BLaER1 treated with 17β-estradiol and CSF1 and Interleukin-3, amounts not matched to agents 10 nM and 100 nM (cell line): ENCODE results near the gene RNF40.

ENCODE experiments used
- H3K27ac ChIP-seq, 11 experiments: shearing (Covaris generic); formaldehyde crosslinking; 2 replicates each; pipeline ENCODE4 v1.8.1; 2022
- H3K27me3 ChIP-seq, 11 experiments: shearing (Covaris generic); formaldehyde crosslinking; 2 replicates each; pipeline ENCODE4 v1.8.1; 2022
- H3K36me3 ChIP-seq, 11 experiments: shearing (Covaris generic); formaldehyde crosslinking; 2 replicates each; pipeline ENCODE4 v1.8.1; 2022
- H3K4me1 ChIP-seq, 10 experiments: shearing (Covaris generic); formaldehyde crosslinking; 2 replicates each; pipeline ENCODE4 v1.8.1; 2022
- H3K4me2 ChIP-seq, 11 experiments: shearing (Covaris generic); formaldehyde crosslinking; 2 replicates each; pipeline ENCODE4 v1.8.1; 2022
- H3K4me3 ChIP-seq, 10 experiments: shearing (Covaris generic); formaldehyde crosslinking; 2 replicates each; pipeline ENCODE4 v1.8.1; 2022
- H3K9ac ChIP-seq, 11 experiments: shearing (Covaris generic); formaldehyde crosslinking; 2 replicates each; pipeline ENCODE4 v1.8.1; 2022
- H3K9me3 ChIP-seq, 11 experiments: shearing (Covaris generic); formaldehyde crosslinking; replicated peaks in 1 of 11; 2 replicates each; pipeline ENCODE4 v1.8.1; 2022
- H4K20me1 ChIP-seq, 11 experiments: shearing (Covaris generic); formaldehyde crosslinking; 2 replicates each; pipeline ENCODE4 v1.8.1; 2022
- Cebpa-rat ChIP-seq, 11 experiments: shearing (Covaris generic); IDR thresholded peaks; 2 replicates each; pipeline ENCODE4 v1.8.1; 2022

RNF40 gene

GRCh38 chr16:30746638-30747175, 15.4 kb upstream of the RNF40 start:
- TF ChIP-seq Cebpa-rat (IDR thresholded peaks at IDR 0.05), result no peak
- Histone ChIP-seq H3K4me3 (no peak overlapping the region), H3K27me3 (no peaks in the 10 kb centered on the region), H3K27ac (no peak overlapping the region), H3K4me2 (peak overlapping the region in 2 of 11 experiments; percentile 65 to 81; a peak in 2 of 22 replicates), H3K9me3 (no peaks in the 10 kb centered on the region), H3K9ac (no peak overlapping the region), H3K4me1 (peaks cover 11 to 27% (median 18%) of the 10 kb centered on the region in 10 experiments), H3K36me3 (peaks cover 43 to 71% (median 54%) of the 10 kb centered on the region in 11 experiments), H4K20me1 (peaks cover 0 to 25% (median 6%) of the 10 kb centered on the region in 11 experiments; a peak in 9 of 22 replicates)

- Histone ChIP-seq H3K27me3 (no peaks in the 10 kb centered on the region), H3K9me3 (no peaks in the 10 kb centered on the region), H3K36me3 (peaks cover 42 to 70% (median 53%) of the 10 kb centered on the region in 11 experiments), H3K27ac (peak overlapping the region; percentile 66 to 86 (median 79)), H3K4me2 (peak overlapping the region; percentile 65 to 88 (median 75)), H4K20me1 (peaks cover 0 to 23% (median 6%) of the 10 kb centered on the region in 11 experiments; a peak in 8 of 22 replicates), H3K9ac (peak overlapping the region; percentile 57 to 82 (median 77)), H3K4me3 (peak overlapping the region in 9 of 10 experiments; percentile 57 to 83 (median 69); a peak in 15 of 20 replicates), H3K4me1 (peaks cover 11 to 26% (median 18%) of the 10 kb centered on the region in 10 experiments)
- no peak for TF ChIP-seq Cebpa-rat (IDR thresholded peaks at IDR 0.05)
These were observed 14.8 kb upstream of the RNF40 start for GRCh38 chr16:30747331-30747730.

- Histone ChIP-seq H3K9ac (peak within 1 kb of the TSS; percentile 57 to 82 (median 77)), H4K20me1 (peaks cover 0 to 23% (median 6%) of the 10 kb centered on the region in 11 experiments; a peak in 9 of 22 replicates), H3K4me1 (peaks cover 11 to 26% (median 18%) of the 10 kb centered on the region in 10 experiments), H3K27ac (peak within 1 kb of the TSS; percentile 66 to 86 (median 79)), H3K4me2 (peak within 1 kb of the TSS; percentile 70 to 88 (median 75)), H3K9me3 (no peaks in the 10 kb centered on the region), H3K4me3 (peak within 1 kb of the TSS; percentile 57 to 83 (median 69)), H3K27me3 (no peaks in the 10 kb centered on the region), H3K36me3 (peaks cover 41 to 70% (median 53%) of the 10 kb centered on the region in 11 experiments)
- no peak for TF ChIP-seq Cebpa-rat (IDR thresholded peaks at IDR 0.05)
These were observed 14.1 kb upstream of the RNF40 start, which contains the start of gene PHKG2 for GRCh38 chr16:30747799-30748633. PHKG2 (plus strand) TSS chr16:30748425; CDS start chr16:30748821, 396 bp downstream.

- H3K9ac ChIP-seq, result peak overlapping the region; percentile 57 to 82 (median 77)
- TF ChIP-seq Cebpa-rat (IDR thresholded peaks at IDR 0.05), result no peak
- H3K36me3 ChIP-seq, result peaks cover 41 to 70% (median 53%) of the 10 kb centered on the region in 11 experiments
These were observed 13.3 kb upstream of the RNF40 start for GRCh38 chr16:30748634-30749445.

GRCh38 chr16:30750201-30750600, 11.9 kb upstream of the RNF40 start:
- TF ChIP-seq Cebpa-rat (IDR thresholded peaks at IDR 0.05), result no peak
- H3K4me1 ChIP-seq, result peaks cover 11 to 26% (median 18%) of the 10 kb centered on the region in 10 experiments
- H3K27ac ChIP-seq, result no peak overlapping the region
- H3K4me3 ChIP-seq, result 0 out of 20 replicates have a peak overlapping the region, but pooled peaks of 1 of the 10 experiments have one; percentile 4
- no peaks in the 10 kb centered on the region for H3K27me3 ChIP-seq
- H3K4me2 ChIP-seq, result peak overlapping the region in 8 of 11 experiments; percentile 60 to 79 (median 72); a peak in 7 of 22 replicates
- H4K20me1 ChIP-seq, result peaks cover 0 to 27% (median 6%) of the 10 kb centered on the region in 11 experiments; a peak in 9 of 22 replicates
- peak overlapping the region in 1 of 11 experiments; percentile 9; a peak in 1 of 22 replicates for H3K9ac ChIP-seq
- no peaks in the 10 kb centered on the region for H3K9me3 ChIP-seq
- peaks cover 43 to 70% (median 53%) of the 10 kb centered on the region in 11 experiments for H3K36me3 ChIP-seq

More at GRCh38 chr16:30748634-30749445, 13.3 kb upstream of the RNF40 start:
- Histone ChIP-seq H3K27me3 (no peaks in the 10 kb centered on the region), H3K4me3 (peak overlapping the region; percentile 57 to 83 (median 69)), H3K27ac (peak overlapping the region in 7 of 11 experiments; percentile 62 to 86 (median 77); a peak in 15 of 22 replicates), H3K9me3 (no peaks in the 10 kb centered on the region), H4K20me1 (peaks cover 0 to 27% (median 6%) of the 10 kb centered on the region in 11 experiments; a peak in 9 of 22 replicates), H3K4me1 (peaks cover 11 to 26% (median 18%) of the 10 kb centered on the region in 10 experiments), H3K4me2 (peak overlapping the region; percentile 57 to 87 (median 74))

- peaks cover 0 to 27% (median 6%) of the 10 kb centered on the region in 11 experiments; a peak in 9 of 22 replicates for H4K20me1 ChIP-seq
- H3K4me3 ChIP-seq, result no peak overlapping the region
- peaks cover 49 to 70% (median 57%) of the 10 kb centered on the region in 11 experiments for H3K36me3 ChIP-seq
- H3K27me3 ChIP-seq, result no peaks in the 10 kb centered on the region
- no peak for TF ChIP-seq Cebpa-rat (IDR thresholded peaks at IDR 0.05)
- peaks cover 11 to 26% (median 18%) of the 10 kb centered on the region in 10 experiments for H3K4me1 ChIP-seq
- H3K4me2 ChIP-seq, result no peak overlapping the region
- H3K27ac ChIP-seq, result no peak overlapping the region
- H3K9ac ChIP-seq, result no peak overlapping the region
- H3K9me3 ChIP-seq, result no peaks in the 10 kb centered on the region
These were observed 11.2 kb upstream of the RNF40 start for GRCh38 chr16:30750876-30751465.

- TF ChIP-seq Cebpa-rat (IDR thresholded peaks at IDR 0.05), result no peak
- no peaks in the 10 kb centered on the region for H3K27me3 ChIP-seq
- H3K4me2 ChIP-seq, result no peak overlapping the region
- H3K36me3 ChIP-seq, result peaks cover 66 to 89% (median 76%) of the 10 kb centered on the region in 11 experiments
- H3K9me3 ChIP-seq, result no peaks in the 10 kb centered on the region
- H3K9ac ChIP-seq, result no peak overlapping the region
- H3K4me1 ChIP-seq, result peaks cover 15 to 23% (median 18%) of the 10 kb centered on the region in 10 experiments
- no peak overlapping the region for H3K4me3 ChIP-seq
- no peak overlapping the region for H3K27ac ChIP-seq
- peaks cover 0 to 31% (median 6%) of the 10 kb centered on the region in 11 experiments; a peak in 9 of 22 replicates for H4K20me1 ChIP-seq
These were observed 8.5 kb upstream of the RNF40 start for GRCh38 chr16:30753596-30753995.
